ENCODE results near the gene ZNF84.

Gene ZNF84

DNA sequence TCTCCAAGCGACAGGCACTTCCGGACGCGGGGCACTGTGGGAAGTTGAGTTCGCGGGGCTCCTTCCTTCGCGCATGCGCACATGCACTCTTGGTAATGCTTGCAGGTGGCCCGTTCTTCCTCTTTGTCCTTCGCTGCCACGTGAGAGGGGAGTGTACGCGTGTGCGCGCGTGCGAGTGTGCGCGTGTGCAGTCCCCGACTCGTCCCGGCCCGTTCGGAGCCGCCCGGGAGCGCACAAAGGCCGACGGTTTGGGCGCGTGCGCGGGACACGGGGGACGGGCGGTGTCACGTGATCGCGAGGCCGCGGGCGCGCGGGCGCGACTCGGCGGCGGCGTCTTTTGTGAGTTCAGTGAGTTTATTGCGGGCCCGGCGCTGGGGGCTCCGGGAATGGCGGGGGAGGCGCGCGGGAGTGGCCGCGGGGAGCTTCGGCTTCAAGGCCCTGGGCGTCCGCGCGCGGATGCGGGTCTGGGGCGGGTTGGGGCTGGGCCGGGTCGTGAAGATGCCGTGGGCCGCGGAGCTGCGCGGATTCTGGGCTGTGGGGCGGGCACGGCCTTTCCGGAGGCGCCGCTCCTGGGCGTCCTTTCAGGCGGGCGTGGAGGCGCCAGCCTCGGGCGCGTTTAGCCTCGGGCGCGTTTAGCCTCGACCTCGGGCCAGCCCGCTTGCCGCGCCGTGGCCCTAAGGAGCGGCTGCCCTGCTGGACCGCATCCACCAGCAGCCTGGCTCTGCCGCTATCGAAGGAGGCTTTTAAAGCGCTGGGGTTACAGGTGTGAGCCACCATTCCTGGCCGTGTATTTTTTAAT lies at the start of gene ZNF84:
TSS of gene ZNF84 (plus strand) at position 303 of the 799 bp plus-strand sequence. CDS start 3,959 bp downstream, outside the sequence.
- Mint-ChIP-seq H3K36me3 (ENCODE audit: low read depth) (peaks cover 59% of the 10 kb centered on the region), H3K27ac (peak within 1 kb of the TSS; percentile 95), H3K4me3 (peak within 1 kb of the TSS; percentile 90), H3K4me1 (ENCODE audit: low read depth) (peaks cover 6% of the 10 kb centered on the region), H3K27me3 (no peaks in the 10 kb centered on the region), H3K9me3 (peaks cover 76% of the 10 kb centered on the region)
- intact Hi-C loops (cut with micrococcal nuclease) = loop anchor here (1.0 to 2.0 kb wide), 4 partner anchors 43 to 151 kb away; partner anchors contain the start of genes CHFR, ZNF10, ZNF140 and ZNF26

DNA sequence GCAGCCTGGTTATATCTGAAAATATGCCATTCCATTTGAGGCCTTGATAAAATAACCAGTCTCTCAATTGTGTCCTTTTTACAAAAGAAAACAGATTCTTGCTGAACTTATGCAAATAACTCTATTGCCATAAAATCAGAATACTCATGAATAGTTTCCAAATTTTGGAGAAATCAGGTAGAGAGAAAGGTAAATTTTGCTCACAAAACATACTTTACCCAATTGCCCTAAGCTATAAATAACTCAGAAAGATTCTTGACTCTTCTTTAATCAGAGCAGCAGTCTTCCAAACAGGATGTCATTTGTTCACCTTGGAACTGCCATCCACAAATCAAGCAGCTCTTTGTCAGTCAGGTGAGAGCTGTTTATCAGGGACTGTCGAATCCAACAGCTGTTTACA lies 38.6 kb upstream of the ZNF84 start:
- no peaks in the 10 kb centered on the region for H3K27me3 Mint-ChIP-seq
- intact Hi-C loops (cut with micrococcal nuclease) = no loop called here
- peaks cover 88% of the 10 kb centered on the region for H3K9me3 Mint-ChIP-seq

DNA sequence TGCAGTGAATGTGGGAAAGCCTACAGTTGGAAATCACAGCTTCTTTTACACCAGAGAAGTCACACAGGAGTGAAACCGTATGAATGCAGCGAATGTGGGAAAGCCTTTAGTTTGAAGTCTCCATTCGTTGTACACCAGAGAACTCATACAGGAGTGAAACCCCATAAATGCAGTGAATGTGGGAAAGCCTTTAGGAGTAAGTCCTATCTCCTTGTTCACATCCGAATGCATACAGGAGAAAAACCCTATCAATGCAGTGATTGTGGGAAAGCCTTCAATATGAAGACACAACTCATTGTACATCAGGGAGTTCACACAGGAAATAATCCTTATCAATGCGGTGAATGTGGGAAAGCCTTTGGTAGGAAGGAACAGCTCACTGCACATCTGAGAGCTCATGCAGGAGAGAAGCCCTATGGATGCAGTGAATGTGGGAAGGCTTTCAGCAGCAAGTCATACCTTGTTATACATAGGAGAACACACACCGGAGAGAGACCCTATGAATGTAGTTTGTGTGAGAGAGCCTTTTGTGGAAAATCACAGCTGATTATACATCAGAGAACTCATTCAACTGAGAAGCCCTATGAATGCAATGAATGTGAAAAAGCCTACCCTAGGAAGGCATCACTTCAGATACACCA lies 26.5 kb upstream of the ZNF84 start:
- Mint-ChIP-seq H3K36me3 (ENCODE audit: low read depth) (peaks cover 96% of the 10 kb centered on the region), H3K4me3 (no peak overlapping the region), H3K4me1 (ENCODE audit: low read depth) (no peaks in the 10 kb centered on the region), H3K9me3 (peaks cover 80% of the 10 kb centered on the region), H3K27ac (no peak overlapping the region), H3K27me3 (no peaks in the 10 kb centered on the region)
- intact Hi-C loops (cut with micrococcal nuclease) = no loop called here

More for the DNA sequence above, 38.6 kb upstream of the ZNF84 start:
- H3K4me1 Mint-ChIP-seq (ENCODE audit: low read depth) = no peaks in the 10 kb centered on the region
- H3K4me3 Mint-ChIP-seq = no peak overlapping the region
- no peak overlapping the region for H3K27ac Mint-ChIP-seq
- H3K36me3 Mint-ChIP-seq (ENCODE audit: low read depth) = peaks cover 83% of the 10 kb centered on the region

- no peaks in the 10 kb centered on the region for H3K4me1 Mint-ChIP-seq (ENCODE audit: low read depth)
- H3K36me3 Mint-ChIP-seq (ENCODE audit: low read depth) = peaks cover 17% of the 10 kb centered on the region
- no peak overlapping the region for H3K27ac Mint-ChIP-seq
- no peaks in the 10 kb centered on the region for H3K27me3 Mint-ChIP-seq
- no peak overlapping the region for H3K4me3 Mint-ChIP-seq
- intact Hi-C loops (cut with micrococcal nuclease) = no loop called here
- peaks cover 90% of the 10 kb centered on the region for H3K9me3 Mint-ChIP-seq
Measured at GRCh38 chr12:133023566-133023965, 13.7 kb upstream of the ZNF84 start.

- Mint-ChIP-seq H3K27ac (no peak overlapping the region), H3K27me3 (no peaks in the 10 kb centered on the region), H3K36me3 (ENCODE audit: low read depth) (no peaks in the 10 kb centered on the region), H3K9me3 (peaks cover 88% of the 10 kb centered on the region), H3K4me1 (ENCODE audit: low read depth) (no peaks in the 10 kb centered on the region), H3K4me3 (no peak overlapping the region)
- intact Hi-C loops (cut with micrococcal nuclease) = no loop called here
Measured at GRCh38 chr12:133026996-133027395, 10.3 kb upstream of the ZNF84 start.

DNA sequence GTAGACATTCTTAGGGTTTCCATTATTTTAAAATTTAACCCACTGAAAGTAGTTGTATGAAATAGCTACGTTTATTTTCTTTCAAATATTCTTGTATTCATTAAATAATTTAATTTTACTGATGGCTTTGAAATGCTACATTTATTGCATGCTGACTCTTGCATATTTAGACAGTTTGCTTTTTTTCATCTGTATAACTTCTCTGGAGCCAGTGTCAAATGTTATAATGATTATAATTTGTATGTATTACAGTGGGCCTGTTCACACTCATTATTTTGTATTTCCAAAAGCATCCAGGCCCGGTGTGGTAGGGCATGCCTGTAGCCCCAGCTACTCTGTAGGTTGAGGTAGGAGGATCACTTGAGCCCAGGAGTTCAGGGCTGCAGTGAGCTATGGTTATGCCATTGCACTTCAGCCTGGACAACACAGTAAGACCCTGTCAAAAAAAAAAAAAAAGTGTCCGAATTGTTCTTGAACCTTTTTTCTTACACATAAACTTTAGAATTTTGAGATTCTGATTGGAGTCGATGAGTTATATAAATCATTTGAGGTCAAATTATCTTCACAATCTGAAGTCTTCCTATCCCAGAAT lies 905 bp downstream of the ZNF84 start:
- no peaks in the 10 kb centered on the region for H3K27me3 Mint-ChIP-seq
- H3K36me3 Mint-ChIP-seq (ENCODE audit: low read depth) = peaks cover 67% of the 10 kb centered on the region
- peak overlapping the region; percentile 95 for H3K27ac Mint-ChIP-seq
- H3K4me3 Mint-ChIP-seq = peak overlapping the region; percentile 90
- H3K4me1 Mint-ChIP-seq (ENCODE audit: low read depth) = peaks cover 6% of the 10 kb centered on the region
- peaks cover 76% of the 10 kb centered on the region for H3K9me3 Mint-ChIP-seq
- intact Hi-C loops (cut with micrococcal nuclease) = no loop called here

DNA sequence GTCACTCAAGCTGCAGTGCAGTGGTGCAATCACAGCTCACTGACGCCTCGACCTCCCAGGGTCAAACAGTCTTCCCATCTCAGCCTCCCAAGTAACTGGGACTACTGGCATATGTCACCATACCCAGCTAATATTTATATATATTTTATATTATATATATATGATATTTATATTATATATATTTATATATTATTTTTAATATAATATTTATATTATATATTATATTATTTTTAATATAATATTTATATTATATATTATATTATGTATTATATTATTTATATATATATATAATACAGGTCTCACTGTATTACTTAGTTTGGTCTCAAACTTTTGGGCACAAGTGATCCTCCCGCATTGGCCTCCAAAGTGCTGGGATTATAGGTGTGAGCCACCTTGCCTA lies 9.4 kb downstream of the ZNF84 start:
- Mint-ChIP-seq H3K9me3 (peaks cover 92% of the 10 kb centered on the region), H3K27me3 (no peaks in the 10 kb centered on the region), H3K4me3 (no peak overlapping the region), H3K4me1 (ENCODE audit: low read depth) (no peaks in the 10 kb centered on the region), H3K27ac (no peak overlapping the region), H3K36me3 (ENCODE audit: low read depth) (peaks cover 100% of the 10 kb centered on the region)
- intact Hi-C loops (cut with micrococcal nuclease) = no loop called here

- Mint-ChIP-seq H3K4me3 (no peak overlapping the region), H3K36me3 (ENCODE audit: low read depth) (peaks cover 53% of the 10 kb centered on the region), H3K27ac (no peak overlapping the region), H3K4me1 (ENCODE audit: low read depth) (no peaks in the 10 kb centered on the region), H3K27me3 (no peaks in the 10 kb centered on the region), H3K9me3 (peaks cover 67% of the 10 kb centered on the region)
- intact Hi-C loops (cut with micrococcal nuclease) = no loop called here
Measured at GRCh38 chr12:133057446-133057845, 20.1 kb downstream of the ZNF84 start.

GRCh38 chr12:133058203-133059113 lies 21.1 kb downstream of the ZNF84 start:
- intact Hi-C loops (cut with micrococcal nuclease) = no loop called here
- Mint-ChIP-seq H3K9me3 (peaks cover 67% of the 10 kb centered on the region), H3K36me3 (ENCODE audit: low read depth) (peaks cover 43% of the 10 kb centered on the region), H3K27me3 (no peaks in the 10 kb centered on the region), H3K4me1 (ENCODE audit: low read depth) (no peaks in the 10 kb centered on the region), H3K4me3 (no peak overlapping the region), H3K27ac (no peak overlapping the region)

DNA sequence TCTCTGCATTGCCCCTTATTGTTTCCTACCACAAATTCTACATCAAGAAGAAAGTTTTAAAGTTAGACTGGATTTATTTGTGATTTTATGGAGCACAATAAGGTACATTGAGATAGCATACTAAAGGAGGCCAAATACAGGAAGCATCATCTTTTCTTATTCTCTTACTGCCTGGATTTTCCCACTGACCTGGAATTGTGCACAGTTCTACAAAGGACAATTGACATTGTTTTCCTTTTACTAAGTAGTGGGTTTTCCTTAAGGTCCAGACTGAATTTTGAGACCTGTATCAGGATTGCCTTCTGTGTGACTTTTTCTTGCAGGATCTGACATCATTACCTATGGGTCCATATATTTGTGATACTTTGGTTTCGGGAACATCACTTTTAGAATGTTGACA lies 24.6 kb downstream of the ZNF84 start:
- Mint-ChIP-seq H3K27me3 (no peaks in the 10 kb centered on the region), H3K36me3 (ENCODE audit: low read depth) (peaks cover 21% of the 10 kb centered on the region), H3K4me3 (no peak overlapping the region), H3K27ac (no peak overlapping the region), H3K9me3 (peaks cover 82% of the 10 kb centered on the region), H3K4me1 (ENCODE audit: low read depth) (no peaks in the 10 kb centered on the region)
- intact Hi-C loops (cut with micrococcal nuclease) = loop anchor here (10.0 kb wide), 1 partner anchor 57 kb away; no protein-coding TSS in a partner anchor

DNA sequence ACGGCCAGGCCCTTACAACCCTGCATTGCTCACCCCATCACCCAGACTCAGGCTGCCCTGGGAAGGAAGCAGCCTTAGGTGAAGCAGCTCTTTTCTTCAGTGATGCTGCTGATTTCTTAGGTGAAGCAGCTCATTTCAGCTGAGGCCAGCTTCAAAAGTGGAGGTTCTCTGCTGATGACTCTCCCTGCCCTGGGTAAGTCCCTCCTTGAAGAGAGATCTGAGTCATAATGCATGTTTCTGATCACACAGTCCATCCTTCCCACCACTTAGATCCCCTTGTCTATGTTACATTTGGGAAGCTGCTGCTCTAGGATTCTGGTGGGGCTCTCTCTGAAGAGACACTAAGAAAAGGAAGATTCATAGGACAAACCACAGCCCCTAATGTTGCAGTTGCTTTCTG lies 26.2 kb downstream of the ZNF84 start:
- H3K27me3 Mint-ChIP-seq = no peaks in the 10 kb centered on the region
- peaks cover 80% of the 10 kb centered on the region for H3K9me3 Mint-ChIP-seq
- H3K4me1 Mint-ChIP-seq (ENCODE audit: low read depth) = no peaks in the 10 kb centered on the region
- peaks cover 5% of the 10 kb centered on the region for H3K36me3 Mint-ChIP-seq (ENCODE audit: low read depth)
- no peak overlapping the region for H3K4me3 Mint-ChIP-seq
- intact Hi-C loops (cut with micrococcal nuclease) = loop anchor here (10.0 kb wide), 1 partner anchor 59 kb away; no protein-coding TSS in a partner anchor
- no peak overlapping the region for H3K27ac Mint-ChIP-seq

DNA sequence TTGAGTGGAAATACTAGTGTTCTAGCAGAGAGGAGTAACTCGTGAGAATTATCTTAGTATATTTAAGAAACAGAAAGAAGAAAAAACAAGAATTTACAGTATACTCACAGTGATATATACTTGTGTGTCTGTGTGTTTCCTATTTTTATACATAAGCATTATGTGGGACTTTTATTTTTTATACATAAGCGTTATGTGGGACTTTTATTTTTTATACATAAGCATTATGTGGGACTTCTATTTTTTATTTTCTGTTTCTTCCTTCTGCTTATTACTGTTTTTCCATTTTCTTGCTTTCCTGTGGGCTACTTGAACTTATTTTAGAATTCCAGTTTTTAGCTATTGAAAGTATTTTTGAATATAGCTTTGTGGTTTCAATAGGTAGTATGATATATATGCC lies 36.5 kb downstream of the ZNF84 start:
- peaks cover 32% of the 10 kb centered on the region for H3K9me3 Mint-ChIP-seq
- intact Hi-C loops (cut with micrococcal nuclease) = no loop called here
- no peaks in the 10 kb centered on the region for H3K4me1 Mint-ChIP-seq (ENCODE audit: low read depth)
- no peak overlapping the region for H3K4me3 Mint-ChIP-seq
- H3K27ac Mint-ChIP-seq = no peak overlapping the region
- H3K27me3 Mint-ChIP-seq = no peaks in the 10 kb centered on the region
- peaks cover 8% of the 10 kb centered on the region for H3K36me3 Mint-ChIP-seq (ENCODE audit: low read depth)

- no peak overlapping the region for H3K4me3 Mint-ChIP-seq
- H3K27ac Mint-ChIP-seq = no peak overlapping the region
- peaks cover 8% of the 10 kb centered on the region for H3K36me3 Mint-ChIP-seq (ENCODE audit: low read depth)
- no peaks in the 10 kb centered on the region for H3K27me3 Mint-ChIP-seq
- H3K9me3 Mint-ChIP-seq = peaks cover 24% of the 10 kb centered on the region
- intact Hi-C loops (cut with micrococcal nuclease) = loop anchor here (1.0 kb wide), 6 partner anchors 43 to 193 kb away; partner anchors contain the start of genes CHFR, ZNF10, ZNF26 and ZNF268
- H3K4me1 Mint-ChIP-seq (ENCODE audit: low read depth) = peaks cover 7% of the 10 kb centered on the region
Measured at GRCh38 chr12:133080026-133080367, 42.7 kb downstream of the ZNF84 start.

Data from dendritic cell treated with granulocyte-macrophage colony-stimulating factor and Interleukin-4, amounts not matched to agents 40 ng/mL and 50 ng/mL, for 4 days (primary cell).